HG02884 (cell line): ENCODE measurements around the gene SS18L1.

Source experiments
- ATAC-seq: cut with Tn5 transposase; IDR thresholded peaks from one replicate; pipeline ENCODE4 v1.9.1; 2021; ENCODE audit warnings: mild to moderate bottlenecking, moderate library complexity; ENCODE audit not compliant: unreplicated experiment

SS18L1 gene

GRCh38 chr20:62119591-62120364 is 23.8 kb upstream of the SS18L1 start:
- ATAC-seq, result no peak

- ATAC-seq, result no peak
These were observed 23.2 kb upstream of the SS18L1 start for GRCh38 chr20:62120365-62120762.

- peak; percentile 13 for ATAC-seq
These were observed 22.4 kb upstream of the SS18L1 start for GRCh38 chr20:62120990-62121775.

- peak; percentile 70 for ATAC-seq
These were observed 21.6 kb upstream of the SS18L1 start, which contains the start of gene LSM14B for GRCh38 chr20:62121776-62122653. Gene LSM14B (plus strand): TSS chr20:62122475. CDS start chr20:62122667, 192 bp downstream.

- peak; percentile 19 for ATAC-seq
These were observed 20.7 kb upstream of the SS18L1 start for GRCh38 chr20:62122654-62123449.

GRCh38 chr20:62123450-62124118 is 20.0 kb upstream of the SS18L1 start:
- no peak for ATAC-seq

- ATAC-seq, result no peak
These were observed 17.4 kb upstream of the SS18L1 start for GRCh38 chr20:62126141-62126540.

GRCh38 chr20:62127799-62128198 is 15.8 kb upstream of the SS18L1 start:
- no peak for ATAC-seq

GRCh38 chr20:62128502-62128901 is 15.1 kb upstream of the SS18L1 start:
- ATAC-seq, result no peak

GRCh38 chr20:62129731-62130531 is 13.6 kb upstream of the SS18L1 start:
- no peak for ATAC-seq

GRCh38 chr20:62131560-62132320 is 11.8 kb upstream of the SS18L1 start:
- no peak for ATAC-seq

- no peak for ATAC-seq
These were observed 11.1 kb upstream of the SS18L1 start for GRCh38 chr20:62132421-62132820.

- ATAC-seq, result no peak
These were observed 10.3 kb upstream of the SS18L1 start for GRCh38 chr20:62133051-62133845.

- ATAC-seq, result no peak
These were observed 9.7 kb upstream of the SS18L1 start for GRCh38 chr20:62133864-62134263.

GRCh38 chr20:62134735-62135231 is 8.8 kb upstream of the SS18L1 start:
- ATAC-seq, result no peak

- ATAC-seq, result no peak
These were observed 7.8 kb upstream of the SS18L1 start for GRCh38 chr20:62135573-62136266.
